ENCODE data around the gene PKDCC. TPM values are rescaled to one million over a fixed set of nuclear protein-coding genes. Genes with fewer than 3 reads are reported as not detected.

Gene PKDCC
- total and polyA plus RNA-seq, 2 of the 13 experiments (the other 11 are each of a cell fraction or from before 2014, with no cell fraction given): 52.6 to 58.8 TPM

DNA sequence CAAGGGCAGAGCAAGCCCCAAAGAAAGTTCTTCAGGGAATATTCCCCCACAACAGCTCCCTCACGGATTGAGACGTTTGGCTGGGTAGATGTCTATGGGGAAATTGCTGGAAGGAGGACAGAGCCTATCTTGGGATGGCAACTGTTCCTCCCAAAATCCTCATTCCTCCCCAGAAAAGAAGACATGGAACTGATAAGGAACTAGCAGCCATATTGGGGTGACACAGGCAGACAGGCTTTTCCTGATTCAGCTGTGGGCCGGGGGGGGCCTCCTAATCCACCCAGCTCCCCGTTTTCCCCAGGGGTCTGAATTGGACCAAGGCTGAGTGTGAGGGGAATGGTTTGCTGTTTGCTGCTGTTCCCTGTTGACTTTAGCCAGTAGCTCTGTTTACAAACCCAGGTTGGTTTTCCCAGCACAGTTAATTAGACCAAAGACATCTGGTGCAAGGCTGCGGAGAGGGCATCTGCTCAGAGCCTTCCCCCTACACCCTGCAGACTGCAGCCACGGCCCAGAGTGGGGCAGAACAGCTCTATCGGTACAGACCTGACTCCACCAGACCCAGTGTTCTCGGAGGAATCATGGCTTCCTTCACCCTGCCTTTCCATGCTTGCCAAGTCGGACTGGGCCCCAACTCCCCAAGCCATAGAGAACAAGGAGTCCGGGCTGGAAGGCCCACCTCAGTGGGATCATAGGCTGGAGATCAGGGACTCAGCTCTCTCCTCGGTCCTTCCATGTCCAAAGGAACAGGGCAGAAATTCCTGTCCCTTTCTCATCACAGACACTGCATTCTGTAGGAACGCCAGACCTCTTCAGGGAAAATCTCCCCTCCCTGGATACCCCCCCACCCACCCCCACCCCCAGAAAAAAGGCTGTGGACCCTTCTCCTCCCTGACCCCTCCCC lies 1.7 kb upstream of the PKDCC start (continued):
- TF ChIP-seq AHDC1 (CRISPR knock-in tag; IDR thresholded peaks at IDR 0.05; ENCODE audit: borderline replicate concordance): peak; percentile 51; the same call in 1 of the 2 replicates
- TF ChIP-seq HMG20A (CRISPR knock-in tag; IDR thresholded peaks at IDR 0.05; ENCODE audit: borderline replicate concordance): no peak
- TF ChIP-seq DNMT1 (CRISPR knock-in tag; IDR thresholded peaks at IDR 0.05): no peak
- TF ChIP-seq PRPF4 (IDR thresholded peaks at IDR 0.05; ENCODE audit: low read depth, low read length, poor library complexity, severe bottlenecking): no peak
- TF ChIP-seq, protein P1, sequence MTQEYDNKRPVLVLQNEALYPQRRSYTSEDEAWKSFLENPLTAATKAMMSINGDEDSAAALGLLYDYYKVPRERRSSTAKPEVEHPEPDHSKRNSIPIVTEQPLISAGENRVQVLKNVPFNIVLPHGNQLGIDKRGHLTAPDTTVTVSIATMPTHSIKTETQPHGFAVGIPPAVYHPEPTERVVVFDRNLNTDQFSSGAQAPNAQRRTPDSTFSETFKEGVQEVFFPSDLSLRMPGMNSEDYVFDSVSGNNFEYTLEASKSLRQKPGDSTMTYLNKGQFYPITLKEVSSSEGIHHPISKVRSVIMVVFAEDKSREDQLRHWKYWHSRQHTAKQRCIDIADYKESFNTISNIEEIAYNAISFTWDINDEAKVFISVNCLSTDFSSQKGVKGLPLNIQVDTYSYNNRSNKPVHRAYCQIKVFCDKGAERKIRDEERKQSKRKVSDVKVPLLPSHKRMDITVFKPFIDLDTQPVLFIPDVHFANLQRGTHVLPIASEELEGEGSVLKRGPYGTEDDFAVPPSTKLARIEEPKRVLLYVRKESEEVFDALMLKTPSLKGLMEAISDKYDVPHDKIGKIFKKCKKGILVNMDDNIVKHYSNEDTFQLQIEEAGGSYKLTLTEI (CRISPR knock-in tag; conservative IDR thresholded peaks at IDR 0.05): no peak
- 0 out of 2 replicates have a peak, but pooled peaks have one; percentile 38 for TF ChIP-seq ARID3A (IDR thresholded peaks at IDR 0.05; ENCODE audit: low read depth, low read length)
- TF ChIP-seq ZNF792 (CRISPR knock-in tag; IDR thresholded peaks at IDR 0.05): 0 out of 2 replicates have a peak, but pooled peaks have one; percentile 33
- peak; percentile 16; the same call in 1 of the 2 replicates for TF ChIP-seq ZFP1 (CRISPR knock-in tag; IDR thresholded peaks at IDR 0.05)
- no peak for TF ChIP-seq ZUFSP (CRISPR knock-in tag; IDR thresholded peaks at IDR 0.05; ENCODE audit: borderline replicate concordance)
- 0 out of 2 replicates have a peak, but pooled peaks have one; percentile 33 for TF ChIP-seq ZNF501 (CRISPR knock-in tag; IDR thresholded peaks at IDR 0.05)
- TF ChIP-seq MEF2D (CRISPR knock-in tag; IDR thresholded peaks at IDR 0.05): peak; percentile 55
- peak; percentile 49; the same call in 1 of the 2 replicates for TF ChIP-seq HMGXB3 (CRISPR knock-in tag; IDR thresholded peaks at IDR 0.05; ENCODE audit: borderline replicate concordance)

Measured in HepG2 (cell line).